Loucy (cell line): Measurements from ENCODE around the gene CDYL.

ENCODE experiments used
- CTCF ChIP-seq: fragments of 200-600 bp; sonication (generic); conservative IDR thresholded peaks from 2 replicates; pipeline ENCODE4 v1.5.1; 2014; ENCODE audit warnings: mild to moderate bottlenecking, antibody characterized with exemption, low read length
- EZH2phosphoT487 ChIP-seq: fragments of 200-600 bp; IDR thresholded peaks from 2 replicates; pipeline ENCODE4 v1.6.1; 2018; ENCODE audit warnings: antibody characterized with exemption, mild to moderate bottlenecking, moderate library complexity, borderline replicate concordance

GRCh38 chr6:4768815-4769214, 7.4 kb upstream of the CDYL start:
- TF ChIP-seq CTCF (no peak), EZH2phosphoT487 (no peak)
